Chondrocyte (in vitro differentiated cells): ENCODE measurements around the gene C1QTNF6. TPM values are rescaled to one million over a fixed set of nuclear protein-coding genes. Genes with fewer than 3 reads are reported as not detected.

Experiments used
- DNase-seq: peaks from one replicate; pipeline ENCODE4 v3.0.0; 2021; ENCODE audit warnings: mixed read lengths, low spot score
- H3K27ac Mint-ChIP-seq: one replicate; pipeline ENCODE4 v1.8.0; 2021; ENCODE audit warnings: mild to moderate bottlenecking, moderate library complexity, mixed read lengths; ENCODE audit not compliant: unreplicated experiment
- H3K27me3 Mint-ChIP-seq: 2 replicates; pipeline ENCODE4 v1.8.0; 2021; ENCODE audit warnings: low read depth, mixed read lengths
- H3K36me3 Mint-ChIP-seq: 2 replicates; pipeline ENCODE4 v1.8.0; 2021; ENCODE audit warnings: low read depth, mixed read lengths
- H3K4me1 Mint-ChIP-seq: 2 replicates; pipeline ENCODE4 v1.8.0; 2021; ENCODE audit warnings: low read depth, mild to moderate bottlenecking, mixed read lengths
- H3K4me3 Mint-ChIP-seq: one replicate; pipeline ENCODE4 v1.8.0; 2021; ENCODE audit warnings: mild to moderate bottlenecking, moderate library complexity, mixed read lengths; ENCODE audit not compliant: unreplicated experiment
- H3K9me3 Mint-ChIP-seq: 2 replicates; pipeline ENCODE4 v1.8.0; 2021; ENCODE audit warnings: low read depth, mixed read lengths
- CTCF ChIP-seq: fragments of 200-600 bp; sonication (generic); IDR thresholded peaks from 2 replicates; pipeline ENCODE4 v1.5.0; 2021; ENCODE audit warnings: antibody characterized with exemption, mild to moderate bottlenecking, moderate library complexity
- total RNA-seq: library from RNA; stranded (reverse); gene quantifications from 3 replicates; pipeline ENCODE4 v1.2.1, GENCODE V29; 2021

The C1QTNF6 gene
- total RNA-seq, 1 donor from 2014 or later = 11.3 TPM

GRCh38 chr22:37146507-37147180, 41.4 kb downstream of the C1QTNF6 start:
- H3K27ac Mint-ChIP-seq = no peak overlapping the region
- peaks cover 28% of the 10 kb centered on the region for H3K27me3 Mint-ChIP-seq
- TF ChIP-seq CTCF = no peak
- H3K4me3 Mint-ChIP-seq = no peak overlapping the region
- H3K36me3 Mint-ChIP-seq = no peaks in the 10 kb centered on the region
- DNase-seq = peak; percentile 65
- H3K9me3 Mint-ChIP-seq = peaks cover 9% of the 10 kb centered on the region
- H3K4me1 Mint-ChIP-seq = no peaks in the 10 kb centered on the region

GRCh38 chr22:37146051-37146385, 42.0 kb downstream of the C1QTNF6 start:
- Mint-ChIP-seq H3K4me1 (no peaks in the 10 kb centered on the region), H3K27me3 (peaks cover 24% of the 10 kb centered on the region), H3K4me3 (no peak overlapping the region), H3K9me3 (peaks cover 5% of the 10 kb centered on the region), H3K36me3 (no peaks in the 10 kb centered on the region), H3K27ac (no peak overlapping the region)
- peak; percentile 63 for DNase-seq
- TF ChIP-seq CTCF = no peak

GRCh38 chr22:37145180-37146050, 42.6 kb downstream of the C1QTNF6 start:
- H3K4me3 Mint-ChIP-seq = no peak overlapping the region
- H3K4me1 Mint-ChIP-seq = no peaks in the 10 kb centered on the region
- DNase-seq = peak; percentile 53
- H3K27me3 Mint-ChIP-seq = peaks cover 24% of the 10 kb centered on the region
- TF ChIP-seq CTCF = no peak
- H3K36me3 Mint-ChIP-seq = no peaks in the 10 kb centered on the region
- no peaks in the 10 kb centered on the region for H3K9me3 Mint-ChIP-seq
- H3K27ac Mint-ChIP-seq = no peak overlapping the region

GRCh38 chr22:37144180-37144554, 43.9 kb downstream of the C1QTNF6 start:
- TF ChIP-seq CTCF = no peak
- no peaks in the 10 kb centered on the region for H3K9me3 Mint-ChIP-seq
- no peak for DNase-seq
- no peaks in the 10 kb centered on the region for H3K36me3 Mint-ChIP-seq
- no peak overlapping the region for H3K4me3 Mint-ChIP-seq
- H3K4me1 Mint-ChIP-seq = no peaks in the 10 kb centered on the region
- H3K27me3 Mint-ChIP-seq = peaks cover 24% of the 10 kb centered on the region
- H3K27ac Mint-ChIP-seq = no peak overlapping the region

GRCh38 chr22:37141971-37142370, 46.1 kb downstream of the C1QTNF6 start:
- peaks cover 27% of the 10 kb centered on the region for H3K27me3 Mint-ChIP-seq
- H3K9me3 Mint-ChIP-seq = no peaks in the 10 kb centered on the region
- H3K4me3 Mint-ChIP-seq = no peak overlapping the region
- H3K27ac Mint-ChIP-seq = no peak overlapping the region
- H3K36me3 Mint-ChIP-seq = no peaks in the 10 kb centered on the region
- no peak for DNase-seq
- no peak for TF ChIP-seq CTCF
- no peaks in the 10 kb centered on the region for H3K4me1 Mint-ChIP-seq
